ENCODE measurements around the gene CTNND2.

- no peak for TF ChIP-seq CTCF (IDR thresholded peaks at IDR 0.05 in 4 of 5, conservative IDR thresholded peaks at IDR 0.05 in 1 of 5)
- TF ChIP-seq POLR2A (IDR thresholded peaks at IDR 0.05), result no peak
Observed at GRCh38 chr5:11043881-11044280, 860.4 kb downstream of the CTNND2 start.
